Measurements from ENCODE around the gene RNF166. TPM values are rescaled to one million over a fixed set of nuclear protein-coding genes. Genes with fewer than 3 reads are reported as not detected.
"Not testable (repeated sequence)": the region's sequence is repeated elsewhere in the genome, so short reads cannot be mapped to it uniquely, and the experiment has no call there.

RNF166 gene
- total RNA-seq, 2 donors from 2014 or later: 29.1 to 49.4 TPM

DNA sequence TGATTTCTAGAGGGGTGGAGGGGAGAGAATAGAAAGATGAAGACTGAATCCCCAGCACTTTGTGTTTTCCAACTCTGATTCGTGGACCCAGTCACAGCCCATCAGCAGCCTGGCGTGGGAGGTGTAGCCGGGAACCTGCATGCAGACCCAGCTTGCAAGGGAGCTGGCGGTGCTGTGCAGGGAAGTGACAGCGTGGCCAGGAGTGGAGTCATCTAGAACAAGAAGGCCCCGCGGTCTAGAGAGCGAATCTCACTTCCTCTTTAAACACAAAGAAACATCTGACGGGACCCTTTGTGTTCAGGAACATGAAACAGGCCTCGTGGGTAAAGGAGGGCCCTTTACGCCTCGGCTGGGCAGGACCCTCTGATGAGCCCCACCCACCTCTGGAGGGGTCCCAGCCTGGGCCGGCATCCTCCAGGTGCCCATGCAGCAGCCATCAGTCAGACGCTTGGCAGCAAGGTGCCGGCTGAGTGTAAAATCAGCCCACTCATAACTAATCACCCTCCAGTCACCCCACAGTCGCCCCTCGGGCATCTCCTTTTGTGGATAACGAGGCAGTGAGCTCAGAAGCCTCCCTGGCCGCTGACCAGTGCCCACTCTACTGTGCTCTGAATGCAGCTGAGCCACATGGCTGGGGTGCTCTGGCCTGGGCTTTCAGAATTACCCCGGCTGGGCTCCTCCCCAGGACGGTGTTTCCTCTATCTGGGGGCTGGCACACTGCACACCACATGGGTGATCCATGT, 24.3 kb downstream of the RNF166 start:
- ATAC-seq: peak in 1 of 2 donors; percentile 63
- Mint-ChIP-seq H3K9me3 (no peaks in the 10 kb centered on the region), H3K27ac (peak overlapping the region; percentile 77 to 84), H3K4me3 (peak overlapping the region; percentile 66), H3K4me1 (ENCODE audit: low read depth in 2 of 2) (peaks cover 16 to 18% of the 10 kb centered on the region in 2 donors), H3K36me3 (no peaks in the 10 kb centered on the region), H3K27me3 (no peaks in the 10 kb centered on the region)
- DNase-seq (ENCODE audit: low spot score): no peak

- Mint-ChIP-seq H3K27ac (peak overlapping the region; percentile 77 to 84), H3K36me3 (no peaks in the 10 kb centered on the region), H3K27me3 (no peaks in the 10 kb centered on the region), H3K4me3 (peak overlapping the region; percentile 66), H3K9me3 (no peaks in the 10 kb centered on the region), H3K4me1 (ENCODE audit: low read depth in 2 of 2) (peaks cover 16 to 18% of the 10 kb centered on the region in 2 donors)
- ATAC-seq (peak in 1 of 2 donors; percentile 33), DNase-seq (ENCODE audit: low spot score) (no peak)
Measured at GRCh38 chr16:88681084-88681680, 25.0 kb downstream of the RNF166 start.

DNA sequence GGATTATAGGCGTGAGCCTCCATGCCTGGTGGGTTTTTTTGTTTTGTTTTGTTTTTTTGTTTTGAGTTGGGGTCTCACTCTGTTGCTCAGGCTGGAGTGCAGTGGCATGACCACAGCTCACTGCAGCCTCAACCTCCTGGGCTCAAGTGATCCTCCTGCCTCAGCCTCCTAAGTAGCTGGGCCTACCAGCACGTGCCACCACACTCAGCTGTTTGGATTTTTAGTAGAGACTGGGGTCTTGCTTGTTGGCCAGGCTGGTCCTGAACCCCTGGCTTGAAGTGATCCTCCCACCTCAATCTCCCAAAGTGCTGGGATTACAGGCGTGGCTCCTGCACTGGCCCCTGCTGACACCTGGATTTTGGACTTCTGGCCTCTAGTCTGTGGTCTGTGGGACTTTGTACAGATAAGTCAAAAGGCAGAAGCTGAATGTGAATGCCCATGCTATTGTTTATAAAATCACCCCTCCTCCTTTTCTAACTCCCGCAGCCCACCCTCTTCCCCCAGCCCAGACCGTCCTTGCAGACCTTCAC, 25.6 kb downstream of the RNF166 start:
- no peaks in the 10 kb centered on the region for H3K36me3 Mint-ChIP-seq
- H3K4me1 Mint-ChIP-seq (ENCODE audit: low read depth in 2 of 2): peaks cover 16 to 18% of the 10 kb centered on the region in 2 donors
- ATAC-seq (no peak), DNase-seq (ENCODE audit: low spot score) (no peak)
- H3K4me3 Mint-ChIP-seq: no peak overlapping the region
- no peaks in the 10 kb centered on the region for H3K9me3 Mint-ChIP-seq
- peak overlapping the region in 1 of 2 donors; percentile 77 for H3K27ac Mint-ChIP-seq
- no peaks in the 10 kb centered on the region for H3K27me3 Mint-ChIP-seq

- H3K9me3 Mint-ChIP-seq: no peaks in the 10 kb centered on the region
- no peak for DNase-seq (ENCODE audit: low spot score)
- no peaks in the 10 kb centered on the region for H3K27me3 Mint-ChIP-seq
- no peak for ATAC-seq
- H3K36me3 Mint-ChIP-seq: no peaks in the 10 kb centered on the region
- no peak overlapping the region for H3K27ac Mint-ChIP-seq
- no peak overlapping the region for H3K4me3 Mint-ChIP-seq
- peaks cover 11 to 12% of the 10 kb centered on the region in 2 donors for H3K4me1 Mint-ChIP-seq (ENCODE audit: low read depth in 2 of 2)
Measured at GRCh38 chr16:88678224-88678979, 27.8 kb downstream of the RNF166 start.

GRCh38 chr16:88677721-88678120, 28.5 kb downstream of the RNF166 start:
- Mint-ChIP-seq H3K4me1 (ENCODE audit: low read depth in 2 of 2) (peaks cover 11 to 12% of the 10 kb centered on the region in 2 donors), H3K27me3 (no peaks in the 10 kb centered on the region), H3K4me3 (no peak overlapping the region), H3K36me3 (no peaks in the 10 kb centered on the region), H3K9me3 (no peaks in the 10 kb centered on the region), H3K27ac (no peak overlapping the region)
- ATAC-seq (no peak), DNase-seq (ENCODE audit: low spot score) (no peak)

GRCh38 chr16:88676502-88677242, 29.5 kb downstream of the RNF166 start:
- Mint-ChIP-seq H3K4me3 (no peak overlapping the region), H3K9me3 (no peaks in the 10 kb centered on the region), H3K27ac (no peak overlapping the region), H3K36me3 (no peaks in the 10 kb centered on the region), H3K4me1 (ENCODE audit: low read depth in 2 of 2) (peaks cover 2 to 5% of the 10 kb centered on the region in 2 donors), H3K27me3 (no peaks in the 10 kb centered on the region)
- ATAC-seq (no peak), DNase-seq (ENCODE audit: low spot score) (no peak)

GRCh38 chr16:88673716-88674379, 32.4 kb downstream of the RNF166 start:
- no peak for ATAC-seq
- Mint-ChIP-seq H3K27me3 (no peaks in the 10 kb centered on the region), H3K4me1 (ENCODE audit: low read depth in 2 of 2) (no peaks in the 10 kb centered on the region), H3K27ac (no peak overlapping the region), H3K36me3 (no peaks in the 10 kb centered on the region), H3K4me3 (no peak overlapping the region), H3K9me3 (no peaks in the 10 kb centered on the region)
- DNase-seq (ENCODE audit: low spot score): no peak

- DNase-seq (ENCODE audit: low spot score): no peak
- no peak for ATAC-seq
- H3K4me1 Mint-ChIP-seq (ENCODE audit: low read depth in 2 of 2): no peaks in the 10 kb centered on the region
- H3K9me3 Mint-ChIP-seq: no peaks in the 10 kb centered on the region
- no peaks in the 10 kb centered on the region for H3K36me3 Mint-ChIP-seq
- no peak overlapping the region for H3K27ac Mint-ChIP-seq
- H3K4me3 Mint-ChIP-seq: no peak overlapping the region
- no peaks in the 10 kb centered on the region for H3K27me3 Mint-ChIP-seq
Measured at GRCh38 chr16:88672776-88673175, 33.4 kb downstream of the RNF166 start.

DNA sequence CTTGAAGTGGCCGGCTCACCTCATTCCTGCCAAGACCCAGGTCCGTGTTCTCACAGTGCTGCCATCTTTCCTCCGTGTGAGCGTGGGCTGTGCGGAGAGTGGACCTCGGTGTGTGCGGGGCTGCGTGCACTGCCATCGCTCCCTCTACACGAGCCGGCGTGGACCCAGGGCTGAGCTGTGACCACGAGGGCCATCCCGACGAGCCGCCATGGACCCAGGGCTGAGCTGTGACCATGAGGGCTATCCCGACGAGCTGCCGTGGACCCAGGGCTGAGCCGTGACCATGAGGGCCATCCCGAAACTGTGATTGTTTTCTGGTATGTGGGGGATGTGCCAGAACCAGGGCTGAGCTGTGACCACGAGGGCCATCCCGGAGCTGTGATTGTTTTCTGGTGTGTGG, 34.4 kb downstream of the RNF166 start:
- Mint-ChIP-seq H3K36me3 (no peaks in the 10 kb centered on the region), H3K27me3 (no peaks in the 10 kb centered on the region)

GRCh38 chr16:88669980-88670379, 36.2 kb downstream of the RNF166 start:
- H3K27ac Mint-ChIP-seq: no peak overlapping the region
- no peaks in the 10 kb centered on the region for H3K9me3 Mint-ChIP-seq
- no peak overlapping the region for H3K4me3 Mint-ChIP-seq

More for the DNA sequence above, 34.4 kb downstream of the RNF166 start:
- DNase-seq (ENCODE audit: low spot score) (no peak), ATAC-seq (no peak)
- H3K9me3 Mint-ChIP-seq: no peaks in the 10 kb centered on the region
- no peaks in the 10 kb centered on the region for H3K4me1 Mint-ChIP-seq (ENCODE audit: low read depth in 2 of 2)
- no peak overlapping the region for H3K4me3 Mint-ChIP-seq
- H3K27ac Mint-ChIP-seq: no peak overlapping the region

GRCh38 chr16:88669493-88669892, 36.7 kb downstream of the RNF166 start:
- not testable (repeated sequence) for DNase-seq (ENCODE audit: low spot score); H3K27me3 Mint-ChIP-seq; H3K9me3 Mint-ChIP-seq; H3K4me1 Mint-ChIP-seq (ENCODE audit: low read depth in 2 of 2); H3K4me3 Mint-ChIP-seq; H3K36me3 Mint-ChIP-seq; H3K27ac Mint-ChIP-seq; ATAC-seq

More at GRCh38 chr16:88669980-88670379, 36.2 kb downstream of the RNF166 start:
- DNase-seq (ENCODE audit: low spot score) (no peak), ATAC-seq (no peak)
- Mint-ChIP-seq H3K27me3 (no peaks in the 10 kb centered on the region), H3K4me1 (ENCODE audit: low read depth in 2 of 2) (peaks cover 0 to 2% of the 10 kb centered on the region in 2 donors), H3K36me3 (no peaks in the 10 kb centered on the region)

DNA sequence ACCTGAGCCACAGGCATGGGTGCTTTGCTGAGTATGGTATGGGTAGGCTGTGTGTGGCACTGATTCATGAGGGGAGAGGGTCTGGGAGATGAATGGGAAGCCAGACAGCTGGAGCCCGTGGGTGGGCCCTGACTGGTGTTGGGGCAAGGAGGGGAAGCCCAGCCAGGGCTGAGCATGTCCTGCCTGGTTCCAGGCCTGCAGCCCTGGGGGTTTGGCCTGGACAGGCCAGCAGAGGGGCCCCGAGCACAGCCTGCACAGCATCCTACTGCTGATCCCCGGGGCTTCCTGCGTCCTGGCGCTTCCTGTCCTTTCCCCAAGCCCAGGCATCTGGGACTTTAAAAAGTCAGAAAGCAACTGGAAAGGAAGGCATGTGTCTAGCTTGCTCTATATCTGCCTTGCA, 38.7 kb downstream of the RNF166 start:
- no peak overlapping the region for H3K4me3 Mint-ChIP-seq
- no peak for ATAC-seq
- H3K4me1 Mint-ChIP-seq (ENCODE audit: low read depth in 2 of 2): peaks cover 0 to 8% of the 10 kb centered on the region in 2 donors
- no peaks in the 10 kb centered on the region for H3K27me3 Mint-ChIP-seq
- H3K9me3 Mint-ChIP-seq: no peaks in the 10 kb centered on the region
- no peaks in the 10 kb centered on the region for H3K36me3 Mint-ChIP-seq
- no peak for DNase-seq (ENCODE audit: low spot score)
- H3K27ac Mint-ChIP-seq: no peak overlapping the region

DNA sequence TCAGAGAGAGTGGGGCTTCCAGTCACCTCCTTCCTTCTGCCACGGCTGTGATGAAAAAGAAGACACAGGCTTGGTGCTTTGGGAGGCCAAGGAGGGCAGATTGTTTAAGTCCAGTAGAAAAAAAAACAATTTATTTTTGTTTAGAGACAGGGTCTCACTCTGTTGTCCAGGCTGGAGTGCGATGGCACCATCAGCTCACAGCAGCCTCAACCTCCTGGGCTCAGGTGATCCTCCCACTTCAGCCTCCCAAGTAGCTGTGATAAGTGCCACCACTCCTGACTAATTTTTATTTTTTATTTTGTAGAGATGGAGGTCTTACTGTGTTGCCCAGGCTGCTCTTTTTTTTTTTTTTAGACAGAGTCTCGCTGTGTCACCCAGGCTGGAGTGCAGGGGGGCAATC, 40.6 kb downstream of the RNF166 start:
- Mint-ChIP-seq H3K4me3 (no peak overlapping the region), H3K27ac (no peak overlapping the region)
- ATAC-seq: no peak

More for the DNA sequence above, 40.6 kb downstream of the RNF166 start:
- DNase-seq (ENCODE audit: low spot score): no peak
- Mint-ChIP-seq H3K9me3 (no peaks in the 10 kb centered on the region), H3K4me1 (ENCODE audit: low read depth in 2 of 2) (peaks cover 13 to 16% of the 10 kb centered on the region in 2 donors), H3K27me3 (no peaks in the 10 kb centered on the region), H3K36me3 (no peaks in the 10 kb centered on the region)
